PC-3 (cell line): ENCODE results near the gene PCNX3. TPM values are rescaled to one million over a fixed set of nuclear protein-coding genes. Genes with fewer than 3 reads are reported as not detected.

Source experiments
- ATAC-seq: fragments of 200-7000 bp; cut with Tn5 transposase; 2 replicates; pipeline ENCODE4 v1.9.1; 2020; ENCODE audit warnings: mild to moderate bottlenecking, moderate library complexity
- BruUV-seq: library from RNA; stranded (reverse); fragments of 400-500 nt; replicated peaks from 2 replicates; lab custom pipeline; 2021; lab: Mats Ljungman, UMichigan
- CTCF ChIA-PET: fragments of 300-600 bp; sonication (Branson Sonifier 250); formaldehyde crosslinking; loops from one replicate; lab custom pipeline; 2022; ENCODE audit warnings: antibody characterized with exemption; lab: Charles Lee
- POLR2A ChIA-PET: fragments of 300-600 bp; sonication (Branson Sonifier 250); formaldehyde crosslinking; loops from one replicate; lab custom pipeline; 2022; ENCODE audit warnings: antibody characterized with exemption; ENCODE audit not compliant: unreplicated experiment; lab: Charles Lee
- DNase-seq: peaks from one replicate; pipeline ENCODE4 v3.0.0-alpha.2; 2015
- H2AFZ ChIP-seq: fragments of 300-600 bp; sonication (generic); 2 replicates; pipeline ENCODE4 v1.6.0; 2016; ENCODE audit warnings: antibody characterized with exemption, low read length
- H3F3A ChIP-seq: fragments of 300-600 bp; sonication (generic); one replicate; pipeline ENCODE4 v1.6.0; 2017; ENCODE audit warnings: antibody characterized with exemption, low read length, control low read depth, mild to moderate bottlenecking; ENCODE audit not compliant: unreplicated experiment
- H3K27ac ChIP-seq: fragments of 300-600 bp; sonication (generic); 2 replicates; pipeline ENCODE4 v1.5.1; 2016; ENCODE audit warnings: mild to moderate bottlenecking, low read length
- H3K27me3 ChIP-seq: fragments of 300-600 bp; sonication (generic); 2 replicates; pipeline ENCODE4 v1.6.1; 2016; ENCODE audit warnings: low read length, mixed read lengths
- H3K36me3 ChIP-seq: fragments of 300-600 bp; sonication (generic); 2 replicates; pipeline ENCODE4 v1.6.1; 2016; ENCODE audit warnings: low read depth, mixed run types, low read length, mixed read lengths
- H3K4me1 ChIP-seq: fragments of 300-600 bp; sonication (generic); 2 replicates; pipeline ENCODE4 v1.5.1; 2016; ENCODE audit warnings: low read length; ENCODE audit not compliant: insufficient read depth
- H3K4me2 ChIP-seq: fragments of 300-600 bp; sonication (generic); 2 replicates; pipeline ENCODE4 v1.6.0; 2016; ENCODE audit warnings: low read length
- H3K4me3 ChIP-seq: fragments of 300-600 bp; sonication (generic); 2 replicates; pipeline ENCODE4 v1.5.1; 2016; ENCODE audit warnings: mild to moderate bottlenecking, low read length, mixed read lengths
- H3K79me2 ChIP-seq: fragments of 300-600 bp; sonication (generic); 2 replicates; pipeline ENCODE4 v1.6.1; 2017; ENCODE audit warnings: low read length, mixed read lengths
- H3K9ac ChIP-seq: fragments of 300-600 bp; sonication (generic); 2 replicates; pipeline ENCODE4 v1.6.0; 2016; ENCODE audit warnings: mild to moderate bottlenecking, low read length
- H3K9me2 ChIP-seq: fragments of 300-600 bp; sonication (generic); replicated peaks from 2 replicates; pipeline ENCODE4 v1.6.1; 2016; ENCODE audit warnings: mixed run types, low read length, mixed read lengths
- H3K9me3 ChIP-seq: fragments of 300-600 bp; sonication (generic); 2 replicates; pipeline ENCODE4 v1.6.1; 2016; ENCODE audit warnings: low read length, mixed read lengths
- H4K20me1 ChIP-seq: fragments of 300-600 bp; sonication (generic); 2 replicates; pipeline ENCODE4 v1.6.1; 2016; ENCODE audit warnings: low read length, mixed read lengths
- EZH2 ChIP-seq: fragments of 300-600 bp; sonication (generic); IDR thresholded peaks from one replicate; pipeline ENCODE4 v1.6.1; 2017; ENCODE audit warnings: antibody characterized with exemption, mild to moderate bottlenecking, low read length; ENCODE audit not compliant: unreplicated experiment
- EZH2phosphoT487 ChIP-seq: fragments of 300-600 bp; sonication (generic); IDR thresholded peaks from 2 replicates; pipeline ENCODE4 v1.6.1; 2018; ENCODE audit warnings: mild to moderate bottlenecking, antibody characterized with exemption, low read length, borderline replicate concordance
- intact Hi-C: fragments of 100-400 bp; cut with micrococcal nuclease; formaldehyde crosslinking; loops from 2 replicates; pipeline ENCODE4 v1.9.0; 2023
- total RNA-seq: library from RNA; depleted of rRNA; stranded (reverse); fragments of >200 nt; gene quantifications from 2 replicates; pipeline ENCODE4 v1.2.3, GENCODE V29; 2014
- TF ChIP-seq, protein P1 (sequence below): fragments of 300-600 bp; sonication (generic); conservative IDR thresholded peaks from 2 replicates; pipeline ENCODE4 v1.5.1; 2017; ENCODE audit warnings: antibody characterized with exemption, low read depth, mild to moderate bottlenecking, low read length

The PCNX3 gene
- total RNA-seq, 1 experiment from 2014 or later, result 53.6 TPM

DNA sequence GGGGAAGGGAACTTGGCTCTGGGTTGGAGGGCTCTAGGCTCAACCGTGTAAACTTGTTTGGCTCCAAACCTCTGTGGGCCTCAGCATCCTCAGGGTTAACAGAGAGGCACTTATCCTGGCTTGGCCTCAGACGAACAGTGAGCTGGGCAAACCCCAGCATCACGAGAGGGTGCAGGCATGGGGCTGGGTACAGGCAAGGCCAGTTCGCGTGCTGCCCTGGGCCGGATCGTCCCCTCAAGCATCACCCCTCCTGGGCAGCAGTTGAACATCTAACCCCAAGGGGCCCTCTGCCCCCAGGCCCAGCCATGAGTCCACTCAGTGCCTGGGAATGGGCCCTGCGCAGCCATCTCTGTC lies 37.8 kb upstream of the PCNX3 start:
- Histone ChIP-seq H2AFZ (no peak overlapping the region), H3K9me3 (no peaks in the 10 kb centered on the region), H3K4me3 (peak overlapping the region; percentile 75), H3K27me3 (no peaks in the 10 kb centered on the region), H4K20me1 (peaks cover 5% of the 10 kb centered on the region), H3K4me1 (peaks cover 43% of the 10 kb centered on the region), H3F3A (peaks cover 4% of the 10 kb centered on the region), H3K36me3 (peaks cover 3% of the 10 kb centered on the region; the same call in 1 of the 2 replicates), H3K27ac (peak overlapping the region; percentile 65), H3K9me2 (no peaks in the 10 kb centered on the region), H3K4me2 (peak overlapping the region; percentile 91), H3K9ac (peak overlapping the region; percentile 76), H3K79me2 (peaks cover 28% of the 10 kb centered on the region)
- no peak for TF ChIP-seq EZH2phosphoT487
- TF ChIP-seq EZH2, result no peak
- ChIA-PET POLR2A (interaction anchor here (0.6 kb wide), 1 partner anchor 35 kb away, joined by 3 read pairs; no protein-coding TSS in a partner anchor), CTCF (interaction anchor here (0.9 to 1.1 kb wide), 2 partner anchors 10 to 18 kb away, joined by 4 to 7 read pairs; partner anchors contain the start of gene KCNK7)
- DNase-seq (no peak), ATAC-seq (no peak)
- intact Hi-C loops, result loop anchor here (2.0 kb wide), 1 partner anchor 37 kb away; the partner anchor contains the start of genes MAP3K11 and PCNX3
- no TSS peak for BruUV-seq

DNA sequence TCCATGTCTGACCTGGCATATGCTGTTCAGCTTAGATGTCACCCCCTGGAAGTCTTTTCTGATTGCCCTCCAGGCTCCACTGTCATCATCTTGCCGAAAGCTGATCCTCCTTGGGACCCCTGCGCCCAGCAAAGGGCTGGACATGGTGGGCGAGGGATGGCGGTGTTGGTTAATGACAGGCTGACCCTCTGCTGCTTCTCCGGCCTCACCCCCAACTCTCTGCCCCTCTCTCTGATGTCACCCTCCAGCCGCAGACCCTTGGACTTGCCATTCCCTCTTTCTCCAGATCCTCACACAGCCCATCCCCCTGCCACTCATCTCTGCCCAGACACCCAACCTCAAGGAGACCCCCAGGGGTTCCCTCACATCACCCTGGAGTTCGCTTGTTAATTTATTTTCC lies 37.4 kb upstream of the PCNX3 start:
- Histone ChIP-seq H4K20me1 (peaks cover 5% of the 10 kb centered on the region), H3K36me3 (peaks cover 3% of the 10 kb centered on the region; the same call in 1 of the 2 replicates), H3K4me1 (peaks cover 40% of the 10 kb centered on the region), H3F3A (peaks cover 4% of the 10 kb centered on the region), H3K4me3 (peak overlapping the region; percentile 75; the same call in 1 of the 2 replicates), H2AFZ (no peak overlapping the region), H3K9me3 (no peaks in the 10 kb centered on the region), H3K79me2 (peaks cover 24% of the 10 kb centered on the region), H3K9me2 (no peaks in the 10 kb centered on the region), H3K4me2 (peak overlapping the region; percentile 91), H3K27me3 (no peaks in the 10 kb centered on the region), H3K9ac (peak overlapping the region; percentile 76; the same call in 1 of the 2 replicates), H3K27ac (peak overlapping the region; percentile 65)
- ATAC-seq (no peak), DNase-seq (no peak)
- POLR2A ChIA-PET, result no interaction called here
- intact Hi-C loops, result no loop called here
- TF ChIP-seq EZH2phosphoT487, result no peak
- TF ChIP-seq, protein P1, sequence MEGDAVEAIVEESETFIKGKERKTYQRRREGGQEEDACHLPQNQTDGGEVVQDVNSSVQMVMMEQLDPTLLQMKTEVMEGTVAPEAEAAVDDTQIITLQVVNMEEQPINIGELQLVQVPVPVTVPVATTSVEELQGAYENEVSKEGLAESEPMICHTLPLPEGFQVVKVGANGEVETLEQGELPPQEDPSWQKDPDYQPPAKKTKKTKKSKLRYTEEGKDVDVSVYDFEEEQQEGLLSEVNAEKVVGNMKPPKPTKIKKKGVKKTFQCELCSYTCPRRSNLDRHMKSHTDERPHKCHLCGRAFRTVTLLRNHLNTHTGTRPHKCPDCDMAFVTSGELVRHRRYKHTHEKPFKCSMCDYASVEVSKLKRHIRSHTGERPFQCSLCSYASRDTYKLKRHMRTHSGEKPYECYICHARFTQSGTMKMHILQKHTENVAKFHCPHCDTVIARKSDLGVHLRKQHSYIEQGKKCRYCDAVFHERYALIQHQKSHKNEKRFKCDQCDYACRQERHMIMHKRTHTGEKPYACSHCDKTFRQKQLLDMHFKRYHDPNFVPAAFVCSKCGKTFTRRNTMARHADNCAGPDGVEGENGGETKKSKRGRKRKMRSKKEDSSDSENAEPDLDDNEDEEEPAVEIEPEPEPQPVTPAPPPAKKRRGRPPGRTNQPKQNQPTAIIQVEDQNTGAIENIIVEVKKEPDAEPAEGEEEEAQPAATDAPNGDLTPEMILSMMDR, result no peak
- TF ChIP-seq EZH2, result no peak
- CTCF ChIA-PET, result no interaction called here
- no TSS peak for BruUV-seq

DNA sequence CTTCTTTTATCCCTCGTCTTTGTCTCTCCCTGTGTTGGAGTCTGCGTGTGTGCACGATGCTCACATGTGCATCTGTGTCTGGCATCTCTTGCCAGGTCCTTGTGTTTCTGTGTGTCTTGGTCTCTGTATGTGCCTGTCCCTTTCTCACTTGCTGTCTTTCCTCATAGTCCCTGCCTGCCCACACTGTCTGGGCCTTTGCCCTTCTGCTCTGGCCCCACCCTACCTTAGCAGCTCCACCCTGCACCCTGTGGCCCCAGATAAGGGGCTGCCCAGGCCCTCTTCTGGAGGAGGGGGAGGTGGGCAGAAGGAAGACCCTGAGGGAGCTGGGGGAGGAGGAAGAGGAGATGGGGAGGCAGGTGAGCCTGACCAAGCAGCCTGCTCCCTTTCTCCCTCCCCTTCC lies 36.9 kb upstream of the PCNX3 start:
- no peak overlapping the region for H3K4me2 ChIP-seq
- H3K27ac ChIP-seq, result no peak overlapping the region
- H3K4me3 ChIP-seq, result no peak overlapping the region
- H3K9ac ChIP-seq, result no peak overlapping the region
- no peaks in the 10 kb centered on the region for H3K27me3 ChIP-seq
- BruUV-seq, result no TSS peak
- DNase-seq, result no peak
- TF ChIP-seq, protein P1, result no peak
- no peak for TF ChIP-seq EZH2
- no peak for TF ChIP-seq EZH2phosphoT487
- peaks cover 3% of the 10 kb centered on the region; the same call in 1 of the 2 replicates for H3K36me3 ChIP-seq
- H2AFZ ChIP-seq, result no peak overlapping the region
- peaks cover 5% of the 10 kb centered on the region for H4K20me1 ChIP-seq
- ChIA-PET POLR2A (no interaction called here), CTCF (no interaction called here)
- no peak for ATAC-seq
- H3K79me2 ChIP-seq, result peaks cover 18% of the 10 kb centered on the region
- peaks cover 35% of the 10 kb centered on the region for H3K4me1 ChIP-seq
- intact Hi-C loops, result no loop called here
- no peaks in the 10 kb centered on the region for H3K9me3 ChIP-seq
- H3K9me2 ChIP-seq, result no peaks in the 10 kb centered on the region
- H3F3A ChIP-seq, result peaks cover under 1% of the 10 kb centered on the region
